HG02884 (cell line): ENCODE data around the gene NBEAL1.
"Not testable (repeated sequence)": the region's sequence is repeated elsewhere in the genome, so short reads cannot be mapped to it uniquely, and the experiment has no call there.

Source experiments
- ATAC-seq: cut with Tn5 transposase; IDR thresholded peaks from one replicate; pipeline ENCODE4 v1.9.1; 2021; ENCODE audit warnings: mild to moderate bottlenecking, moderate library complexity; ENCODE audit not compliant: unreplicated experiment

NBEAL1 gene

DNA sequence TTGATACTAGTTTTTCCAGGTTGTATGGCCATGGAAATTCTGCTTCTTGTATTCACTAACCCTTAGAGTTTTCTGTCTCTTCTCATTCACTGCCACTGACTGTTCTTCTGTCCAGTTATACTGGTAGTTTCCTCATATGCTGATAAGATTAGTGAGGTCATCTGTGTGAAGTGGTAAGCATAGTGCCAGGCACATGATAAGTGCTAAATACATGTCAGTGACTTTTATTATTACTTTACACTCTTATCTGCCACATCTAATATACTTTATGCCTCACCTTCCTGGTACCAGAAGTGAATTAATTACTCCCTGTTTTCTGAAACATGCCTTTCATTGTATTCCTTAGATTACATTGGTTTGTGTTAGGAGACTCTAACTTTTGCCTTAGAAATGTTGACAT lies 91.3 kb downstream of the NBEAL1 start:
- no peak for ATAC-seq

DNA sequence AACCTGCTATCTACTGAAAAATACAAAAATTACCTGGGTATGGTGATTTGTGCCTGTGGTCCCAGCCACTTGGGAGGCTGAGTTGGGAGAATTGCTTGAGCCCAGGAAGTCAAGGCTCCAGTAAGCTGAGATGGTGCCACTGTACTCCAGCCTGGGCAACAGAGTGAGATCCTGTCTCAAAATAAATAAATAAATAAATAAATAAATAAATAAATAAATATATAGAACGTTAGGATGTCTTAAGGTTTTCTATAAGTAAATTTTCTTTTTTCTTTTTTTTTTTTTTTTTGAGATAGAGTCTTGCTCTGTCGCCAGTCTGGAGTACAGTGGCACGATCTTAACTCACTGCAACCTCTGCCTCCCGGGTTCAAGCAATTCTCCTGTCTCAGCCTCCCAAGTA lies 95.8 kb downstream of the NBEAL1 start:
- not testable (repeated sequence) for ATAC-seq

DNA sequence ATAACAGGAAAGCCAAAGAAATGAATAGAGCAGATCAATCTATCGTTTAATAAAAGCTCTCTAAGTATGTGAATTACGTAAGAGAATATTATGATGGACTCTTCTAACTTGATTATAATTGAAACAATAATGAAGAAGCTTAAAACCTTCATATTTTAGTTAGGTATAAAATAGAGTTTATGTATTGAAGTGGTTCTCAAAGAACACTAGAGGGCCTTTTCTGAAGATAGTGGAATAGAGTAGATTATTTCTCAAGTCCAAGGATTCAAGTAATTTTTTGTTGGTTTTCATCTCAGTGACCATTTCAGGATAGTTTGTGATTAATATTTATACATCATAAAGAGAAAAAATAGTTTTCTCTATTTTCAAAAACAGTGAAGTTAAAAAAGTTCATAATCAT lies 97.7 kb downstream of the NBEAL1 start:
- ATAC-seq, result no peak

DNA sequence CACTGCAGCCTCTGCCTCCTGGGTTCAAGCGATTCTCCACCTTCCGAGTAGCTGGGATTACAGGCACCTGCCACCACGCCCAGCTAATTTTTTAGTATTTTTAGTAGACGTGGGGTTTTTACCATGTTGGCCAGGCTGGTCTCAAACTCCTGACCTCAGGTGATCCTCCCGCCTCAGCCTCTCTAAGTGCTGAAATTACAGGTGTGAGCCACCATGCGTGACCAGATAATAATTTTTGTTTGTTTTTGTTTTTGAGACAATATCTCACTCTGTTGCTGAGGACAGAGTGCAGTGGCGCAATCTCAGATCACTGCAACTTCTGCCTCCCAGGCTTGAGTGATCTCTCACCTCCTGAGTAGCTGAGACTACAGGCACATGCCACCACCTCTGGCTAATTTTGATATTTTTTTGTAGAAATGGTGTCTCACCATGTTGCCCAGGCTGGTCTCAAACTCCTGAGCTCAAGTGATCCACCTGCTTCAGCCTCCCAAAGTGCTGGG lies 100.6 kb downstream of the NBEAL1 start:
- not testable (repeated sequence) for ATAC-seq

DNA sequence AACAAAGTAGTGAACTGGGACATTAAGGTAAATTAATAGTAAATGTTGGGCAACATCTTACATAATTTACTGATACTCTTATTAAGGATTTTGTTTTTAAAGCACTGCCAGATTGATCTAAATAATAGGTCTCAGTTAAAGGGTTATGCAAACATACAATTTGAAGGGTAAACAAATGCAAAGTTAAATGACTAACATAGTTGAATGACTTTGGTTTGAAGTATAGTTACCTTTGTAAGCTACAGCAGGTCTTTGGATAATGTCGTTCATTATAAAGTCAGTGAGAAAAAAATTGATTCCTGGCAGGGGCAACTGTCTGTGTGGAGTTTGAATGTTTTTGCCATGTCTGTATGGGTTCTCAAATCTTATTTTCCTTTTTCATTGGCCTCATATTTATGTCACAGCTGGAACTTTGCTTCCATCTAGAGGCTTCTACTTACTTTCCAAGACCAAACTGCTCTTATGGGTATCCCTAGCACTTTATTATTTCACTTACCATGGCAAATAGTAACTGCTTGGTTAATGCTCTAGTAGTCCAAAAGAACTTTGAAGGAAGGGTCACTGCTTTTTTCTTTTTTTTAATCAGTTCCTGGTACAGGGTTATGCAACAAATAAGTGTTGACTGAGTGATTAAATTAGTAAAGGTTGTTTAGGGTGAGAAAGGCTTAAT lies 107.8 kb downstream of the NBEAL1 start:
- no peak for ATAC-seq

DNA sequence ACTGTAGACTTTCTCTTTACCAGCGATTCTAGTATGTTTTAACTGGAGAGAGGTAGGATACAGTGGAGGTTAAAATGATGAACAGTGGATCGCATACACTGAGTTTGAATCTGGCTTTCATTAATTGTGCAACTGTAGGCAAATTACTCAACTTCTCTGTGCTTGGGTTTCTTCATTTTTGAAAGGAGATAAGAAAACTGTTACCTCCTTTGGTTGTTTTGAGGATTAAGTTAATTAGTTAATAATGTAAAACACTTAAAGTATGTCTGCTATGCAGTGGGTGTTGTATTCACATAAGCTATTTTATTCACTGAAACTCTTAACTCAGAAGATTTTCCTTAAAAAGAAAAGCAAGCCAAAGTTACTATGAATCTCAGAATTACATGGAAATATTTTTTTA lies 112.3 kb downstream of the NBEAL1 start:
- no peak for ATAC-seq

DNA sequence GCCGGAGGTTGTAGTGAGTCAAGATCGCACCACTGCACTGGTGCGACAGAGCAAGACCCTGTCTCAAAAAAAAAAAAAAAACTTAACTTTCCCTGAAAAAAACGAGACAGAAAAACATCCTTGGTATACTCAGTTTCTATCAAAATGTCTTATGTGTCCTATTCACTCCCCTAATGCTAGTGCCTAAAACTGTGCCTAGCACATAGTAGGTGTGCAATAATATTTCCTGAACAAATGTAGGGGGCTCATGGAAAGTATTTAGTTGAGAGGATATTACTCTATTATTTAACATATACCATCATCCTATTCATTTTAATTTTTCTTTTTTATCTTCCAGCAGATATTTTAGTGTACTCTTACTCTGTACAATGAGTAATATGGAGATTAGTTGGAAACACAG lies 120.4 kb downstream of the NBEAL1 start:
- ATAC-seq, result no peak

DNA sequence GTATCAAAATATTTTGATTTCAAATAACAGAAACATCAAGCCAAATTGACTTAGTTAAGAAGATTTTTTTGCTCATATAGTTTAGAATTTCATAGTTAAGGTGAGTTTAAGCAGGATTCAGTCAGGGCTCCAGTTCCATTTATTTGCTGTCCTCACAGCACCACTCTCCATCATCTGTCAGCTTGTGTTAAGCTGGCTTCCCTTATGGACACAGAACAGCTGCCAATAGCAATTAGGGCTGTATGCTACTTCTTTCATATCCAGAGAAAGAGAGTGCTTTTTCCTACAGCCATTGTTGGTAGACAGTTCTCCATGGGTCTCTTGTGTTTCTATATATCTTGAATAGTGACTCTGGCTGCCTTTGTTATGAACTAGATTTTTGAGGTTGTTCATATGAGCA lies 128.7 kb downstream of the NBEAL1 start:
- ATAC-seq, result no peak

DNA sequence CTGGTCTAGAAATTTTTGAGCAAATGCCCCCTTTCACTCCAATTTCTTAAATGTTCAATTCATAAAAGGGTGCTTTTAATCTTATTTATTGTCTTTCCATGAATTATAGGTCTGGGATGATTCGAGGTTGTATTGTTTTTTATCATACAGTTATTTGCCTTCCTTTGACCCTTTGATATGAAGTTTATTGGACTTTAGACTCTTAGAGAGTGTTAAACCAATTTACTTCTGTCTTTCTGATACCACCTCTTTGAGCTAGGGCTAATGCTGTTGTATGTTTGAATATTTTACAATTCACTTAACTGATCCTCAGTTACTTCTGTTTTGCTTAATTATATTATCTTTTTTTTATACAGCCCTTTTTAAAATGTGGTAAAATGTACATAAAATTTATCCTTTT lies 134.5 kb downstream of the NBEAL1 start:
- ATAC-seq, result no peak

DNA sequence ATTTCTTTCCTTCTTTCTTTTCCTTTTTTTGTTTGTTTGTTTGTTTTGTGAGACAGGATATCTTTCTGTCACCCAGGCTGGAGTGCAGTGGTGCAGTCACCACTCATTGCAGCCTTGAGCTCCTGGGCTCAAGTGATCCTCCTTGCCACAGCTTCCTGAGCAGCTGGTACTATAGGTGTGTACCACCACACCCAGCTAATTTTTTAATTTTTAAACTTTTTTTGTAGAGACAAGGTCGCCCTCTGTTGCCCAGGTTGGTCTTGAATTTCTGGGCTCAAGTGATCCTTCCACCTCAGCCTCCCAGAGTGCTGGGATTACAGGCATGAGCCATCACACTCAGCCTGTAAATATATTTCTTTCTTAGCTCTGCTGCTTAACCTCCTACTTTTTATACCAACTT lies 140.7 kb downstream of the NBEAL1 start:
- ATAC-seq, result no peak

DNA sequence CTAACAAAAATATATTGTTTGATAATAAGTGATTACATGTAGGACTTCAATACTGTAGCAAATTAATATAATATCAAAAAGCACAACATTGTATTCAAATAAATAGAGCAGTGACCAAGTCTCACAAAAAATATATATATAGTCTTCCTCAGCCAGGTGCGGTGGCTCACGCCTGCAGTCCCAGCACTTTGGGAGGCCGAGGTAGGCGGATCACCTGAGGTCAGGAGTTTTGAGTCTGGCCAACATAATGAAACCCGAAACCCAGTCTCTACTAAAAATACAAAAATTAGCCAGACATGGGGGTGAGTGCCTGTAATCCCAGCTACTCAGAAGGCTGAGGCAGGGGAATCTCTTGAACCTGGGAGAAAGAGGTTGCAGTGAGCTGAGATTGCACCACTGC lies 148.0 kb downstream of the NBEAL1 start:
- ATAC-seq, result not testable (repeated sequence)

DNA sequence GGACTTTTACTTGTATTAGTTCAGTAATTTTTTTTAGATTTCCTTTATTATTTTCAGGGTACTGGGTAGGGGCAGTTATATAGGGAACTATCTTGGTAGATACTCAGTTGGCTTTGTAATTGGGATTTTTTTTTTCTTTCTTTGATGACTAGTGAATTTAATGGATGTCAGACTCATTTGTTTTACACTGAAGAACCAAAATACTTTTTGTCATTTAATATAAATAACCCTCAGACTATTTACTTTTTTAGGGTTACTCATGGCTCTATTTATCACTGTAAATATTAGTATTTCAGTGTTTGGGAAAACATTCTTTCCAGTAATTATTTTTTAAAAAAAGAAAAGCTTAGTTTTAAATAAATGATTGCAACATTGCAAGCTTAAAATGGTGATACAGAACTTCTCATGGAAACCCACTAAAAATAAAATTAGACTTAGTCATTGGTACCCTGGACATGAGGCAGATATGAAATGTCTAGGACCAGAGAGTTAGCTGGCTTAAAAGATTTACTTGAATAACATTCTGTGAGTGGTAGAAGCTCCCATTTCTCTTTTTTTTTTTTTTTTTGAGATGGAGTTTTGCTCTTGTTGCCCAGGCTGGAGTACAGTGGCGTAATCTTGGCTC lies 149.7 kb downstream of the NBEAL1 start:
- ATAC-seq, result no peak

DNA sequence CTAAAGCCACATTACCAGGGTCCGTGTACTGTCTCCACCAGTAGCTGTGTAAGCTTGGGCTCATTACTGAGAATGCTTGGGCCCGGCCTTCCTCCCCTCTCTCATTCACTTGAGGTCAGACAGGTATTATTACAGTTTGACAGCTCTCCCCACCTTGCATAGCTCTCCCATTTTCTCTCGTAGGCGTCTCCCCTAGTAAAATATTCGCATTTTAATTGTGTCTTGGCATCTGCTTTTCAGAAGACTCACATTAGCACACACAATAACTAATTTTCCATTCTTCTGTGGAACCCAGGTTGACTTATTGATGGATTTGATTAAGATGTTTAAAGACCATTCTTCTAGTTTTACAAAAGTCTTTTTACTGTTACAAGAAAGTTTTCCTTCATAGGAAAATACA lies 153.1 kb downstream of the NBEAL1 start:
- ATAC-seq, result no peak

DNA sequence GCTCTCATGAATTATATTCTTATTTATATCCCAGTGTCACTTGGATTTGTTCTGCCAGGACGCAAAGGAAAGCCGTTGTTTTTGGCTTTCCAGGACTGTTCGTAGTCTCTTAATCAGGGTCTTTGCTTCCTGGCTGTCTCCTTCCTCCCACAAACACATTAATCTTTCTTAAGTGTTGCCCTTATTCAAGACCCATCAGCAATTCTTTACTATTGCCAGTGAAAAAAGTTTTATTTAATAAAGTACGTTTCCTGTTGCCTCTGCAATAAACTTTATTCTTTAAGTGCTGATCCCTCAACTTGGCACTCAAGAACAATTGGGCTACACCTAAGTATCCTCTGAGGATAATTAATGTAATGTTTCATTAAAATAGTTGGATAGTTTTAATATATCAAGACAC lies 155.8 kb downstream of the NBEAL1 start:
- ATAC-seq, result no peak

DNA sequence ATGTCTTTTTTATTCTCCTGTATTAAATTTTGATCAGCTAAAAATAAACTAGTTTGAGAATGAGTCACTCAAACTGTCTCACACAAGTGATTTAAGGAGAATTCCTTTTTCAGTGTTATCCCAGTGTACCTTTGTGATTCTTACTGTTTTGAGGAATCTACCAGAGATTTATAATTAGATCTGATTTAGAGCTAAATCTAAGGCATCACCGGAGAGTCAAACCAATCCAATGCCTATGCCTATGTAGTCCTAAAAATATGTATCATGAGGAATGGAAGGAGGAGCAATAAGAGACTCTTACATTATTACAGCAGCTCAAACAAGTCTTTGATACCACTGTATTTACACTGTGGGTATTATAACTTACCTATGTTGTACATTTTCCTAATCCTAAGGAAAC lies 160.7 kb downstream of the NBEAL1 start:
- no peak for ATAC-seq

DNA sequence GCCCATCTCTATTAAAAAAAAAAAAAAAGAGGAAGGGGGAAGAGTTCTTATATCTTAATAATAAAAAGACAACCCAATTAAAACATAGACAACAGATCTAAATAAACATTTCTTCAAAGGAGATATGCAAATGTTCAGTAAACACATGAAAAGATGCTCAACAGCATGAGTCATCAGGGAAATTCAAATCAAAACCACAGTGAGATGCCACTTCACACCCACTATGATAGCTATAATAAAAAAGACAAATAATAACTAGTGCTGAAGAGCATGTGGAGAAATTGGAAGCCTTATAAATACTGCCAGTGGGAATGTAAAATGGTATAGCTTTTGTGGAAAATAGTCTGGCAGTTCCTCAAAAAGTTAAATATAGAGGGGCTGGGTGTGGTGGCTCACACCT lies 162.7 kb downstream of the NBEAL1 start:
- no peak for ATAC-seq

DNA sequence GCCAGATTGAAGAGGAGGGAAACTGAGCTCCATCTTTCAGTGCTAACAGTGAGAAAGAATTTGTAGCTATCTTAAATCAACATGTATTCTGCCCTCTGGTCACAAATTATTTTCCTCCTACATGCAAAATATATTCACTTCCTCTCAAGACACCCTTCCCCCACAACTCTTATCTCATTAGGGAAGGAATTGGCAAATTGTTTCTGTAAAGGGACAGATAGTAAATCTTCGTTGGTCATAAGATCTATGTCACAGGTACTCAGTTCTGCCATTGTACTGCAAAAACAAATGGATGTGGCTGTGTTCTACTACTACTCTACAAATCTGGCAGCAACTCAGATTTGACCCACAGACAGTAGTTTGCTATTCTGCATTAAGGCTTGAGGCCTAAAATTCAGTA lies 171.2 kb downstream of the NBEAL1 start:
- ATAC-seq, result no peak

DNA sequence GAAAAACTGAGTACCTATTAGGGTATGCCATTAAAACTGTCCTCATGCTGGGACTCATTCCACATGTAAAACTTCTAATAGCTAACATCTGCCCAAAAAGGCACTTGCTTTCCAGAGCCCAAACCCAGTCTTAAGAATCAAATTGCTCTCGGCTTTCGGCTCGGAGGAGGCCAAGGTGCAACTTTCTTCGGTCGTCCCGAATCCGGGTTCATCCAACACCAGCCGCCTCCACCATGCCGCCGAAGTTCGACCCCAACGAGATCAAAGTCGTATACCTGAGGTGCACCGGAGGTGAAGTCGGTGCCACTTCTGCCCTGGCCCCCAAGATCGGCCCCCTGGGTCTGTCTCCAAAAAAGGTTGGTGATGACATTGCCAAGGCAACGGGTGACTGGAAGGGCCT lies 175.9 kb downstream of the NBEAL1 start:
- ATAC-seq, result not testable (repeated sequence)

DNA sequence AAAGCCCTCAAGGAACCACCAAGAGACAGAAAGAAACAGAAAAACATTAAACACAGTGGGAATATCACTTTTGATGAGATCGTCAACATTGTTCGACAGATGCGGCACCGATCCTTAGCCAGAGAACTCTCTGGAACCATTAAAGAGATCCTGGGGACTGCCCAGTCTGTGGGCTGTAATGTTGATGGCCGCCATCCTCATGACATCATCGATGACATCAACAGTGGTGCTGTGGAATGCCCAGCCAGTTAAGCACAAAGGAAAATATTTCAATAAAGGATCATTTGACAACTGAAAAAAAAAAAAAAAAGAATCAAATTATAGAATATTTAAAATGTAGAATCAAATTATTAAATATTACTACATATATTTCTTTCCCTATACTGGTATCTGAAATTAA lies 176.4 kb downstream of the NBEAL1 start:
- not testable (repeated sequence) for ATAC-seq

DNA sequence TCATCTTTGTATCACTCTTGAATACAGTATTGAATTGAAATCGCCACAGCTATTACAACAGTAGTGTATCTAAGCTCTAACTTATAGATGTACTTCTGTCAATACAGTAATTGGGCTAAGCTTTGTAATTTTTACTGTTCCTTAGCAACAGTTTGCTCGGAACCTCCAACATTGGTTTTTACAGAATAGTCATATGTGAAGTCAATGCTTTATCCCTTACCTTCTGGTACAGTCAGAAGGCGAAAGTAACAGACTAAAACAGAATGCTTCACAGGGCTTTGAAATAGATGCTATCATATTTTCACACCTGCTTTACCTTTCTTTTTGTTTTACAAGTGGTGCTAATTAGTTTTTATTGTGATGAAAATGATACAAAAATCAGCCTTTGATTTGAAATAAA lies 177.3 kb downstream of the NBEAL1 start:
- no peak for ATAC-seq

DNA sequence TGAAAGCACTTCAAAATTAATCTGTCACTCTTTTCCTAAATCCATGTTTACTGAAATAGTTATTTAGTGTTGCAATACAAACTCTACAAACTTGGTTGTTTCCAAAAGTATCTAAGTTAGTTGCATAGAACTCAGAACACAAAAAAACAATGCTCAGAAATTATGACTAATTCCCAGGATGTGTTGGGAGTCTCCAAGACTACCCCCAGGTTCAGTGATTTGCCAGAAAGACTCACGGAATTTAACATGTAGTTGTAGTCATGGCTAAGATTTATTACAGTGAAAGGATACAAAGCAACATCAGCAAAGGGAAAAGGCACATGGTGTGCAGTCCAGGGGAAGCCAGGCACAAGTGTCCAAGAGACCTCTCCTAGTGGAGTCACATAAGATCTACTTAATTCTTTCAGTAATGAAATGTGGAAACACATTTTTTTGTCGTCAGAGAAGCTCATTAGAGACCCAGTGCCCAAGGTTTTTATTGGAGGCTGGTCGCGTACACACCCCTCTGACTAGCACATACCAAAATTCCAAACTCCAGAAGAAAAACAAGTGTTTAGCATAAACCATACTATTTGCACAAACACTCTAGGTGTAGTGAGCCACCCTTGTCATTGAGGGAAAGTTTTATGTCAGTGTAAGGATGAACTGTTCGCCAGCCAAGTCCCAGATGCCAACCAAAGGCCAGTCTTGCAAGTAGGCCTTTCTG lies 180.8 kb downstream of the NBEAL1 start:
- no peak for ATAC-seq

DNA sequence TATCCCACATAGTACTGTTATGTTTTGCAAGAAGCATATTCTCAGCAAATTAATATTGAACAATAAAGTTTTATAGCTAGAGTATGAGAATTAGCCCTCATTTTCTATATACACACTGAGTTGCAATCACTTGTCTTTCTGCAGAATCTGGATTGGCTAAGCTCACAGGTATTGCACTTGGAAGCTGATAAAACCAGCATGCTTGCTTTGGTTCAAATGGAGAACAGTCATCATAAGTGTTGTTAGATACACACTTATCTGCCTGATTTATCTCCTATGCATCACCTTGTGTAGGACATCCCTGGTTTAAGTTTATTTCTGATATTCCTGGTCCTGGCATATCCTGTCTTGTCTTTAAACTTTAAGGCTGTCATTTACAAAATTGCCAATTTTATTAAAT lies 186.2 kb downstream of the NBEAL1 start:
- ATAC-seq, result no peak
